SK-N-SH (cell line): Measurements from ENCODE around the gene EDA.

Source experiments
- CTCF ChIP-seq: fragments of 200-600 bp; sonication (generic); IDR thresholded peaks from 2 replicates; pipeline ENCODE4 v1.6.1; 2017; ENCODE audit warnings: antibody characterized with exemption, mild to moderate bottlenecking, moderate library complexity
- ELF1 ChIP-seq: IDR thresholded peaks from 2 replicates; pipeline ENCODE4 v1.4.0; 2012
- EZH2phosphoT487 ChIP-seq: fragments of 200-600 bp; sonication (generic); IDR thresholded peaks from 2 replicates; pipeline ENCODE4 v1.6.1; 2017; ENCODE audit warnings: low read depth, mixed run types, mild to moderate bottlenecking, antibody characterized with exemption, moderate library complexity, borderline replicate concordance
- MEF2A ChIP-seq: IDR thresholded peaks from 2 replicates; pipeline ENCODE4 v1.4.0; 2012; ENCODE audit warnings: low read depth, borderline replicate concordance
- NFIC ChIP-seq: IDR thresholded peaks from 2 replicates; pipeline ENCODE4 v1.4.0; 2012; ENCODE audit warnings: borderline replicate concordance
- POLR2AphosphoS5 ChIP-seq: IDR thresholded peaks from 2 replicates; pipeline ENCODE4 v1.6.1; 2012; ENCODE audit warnings: low read depth, low read length
- RXRA ChIP-seq: IDR thresholded peaks from 2 replicates; pipeline ENCODE4 v1.4.0; 2012; ENCODE audit warnings: low read depth, mild to moderate bottlenecking, borderline replicate concordance
- SIN3A ChIP-seq: IDR thresholded peaks from 2 replicates; pipeline ENCODE4 v1.6.1; 2012; ENCODE audit warnings: low read depth, mild to moderate bottlenecking, low read length, moderate library complexity, borderline replicate concordance

GRCh38 chrX:70043685-70044084, 427.8 kb downstream of the EDA start:
- TF ChIP-seq SIN3A, result no peak
- no peak for TF ChIP-seq POLR2AphosphoS5
- TF ChIP-seq CTCF, result no peak
- TF ChIP-seq ELF1, result no peak
- no peak for TF ChIP-seq NFIC
- no peak for TF ChIP-seq MEF2A
- no peak for TF ChIP-seq EZH2phosphoT487
- TF ChIP-seq RXRA, result no peak
